ENCODE data around the gene ADPRM. TPM values are rescaled to one million over a fixed set of nuclear protein-coding genes. Genes with fewer than 3 reads are reported as not detected.

The ADPRM gene
- total and polyA plus RNA-seq, 2 donors (not counting 3 experiments of a cell fraction or from before 2014, with no cell fraction given): 7.4 to 7.6 TPM

DNA sequence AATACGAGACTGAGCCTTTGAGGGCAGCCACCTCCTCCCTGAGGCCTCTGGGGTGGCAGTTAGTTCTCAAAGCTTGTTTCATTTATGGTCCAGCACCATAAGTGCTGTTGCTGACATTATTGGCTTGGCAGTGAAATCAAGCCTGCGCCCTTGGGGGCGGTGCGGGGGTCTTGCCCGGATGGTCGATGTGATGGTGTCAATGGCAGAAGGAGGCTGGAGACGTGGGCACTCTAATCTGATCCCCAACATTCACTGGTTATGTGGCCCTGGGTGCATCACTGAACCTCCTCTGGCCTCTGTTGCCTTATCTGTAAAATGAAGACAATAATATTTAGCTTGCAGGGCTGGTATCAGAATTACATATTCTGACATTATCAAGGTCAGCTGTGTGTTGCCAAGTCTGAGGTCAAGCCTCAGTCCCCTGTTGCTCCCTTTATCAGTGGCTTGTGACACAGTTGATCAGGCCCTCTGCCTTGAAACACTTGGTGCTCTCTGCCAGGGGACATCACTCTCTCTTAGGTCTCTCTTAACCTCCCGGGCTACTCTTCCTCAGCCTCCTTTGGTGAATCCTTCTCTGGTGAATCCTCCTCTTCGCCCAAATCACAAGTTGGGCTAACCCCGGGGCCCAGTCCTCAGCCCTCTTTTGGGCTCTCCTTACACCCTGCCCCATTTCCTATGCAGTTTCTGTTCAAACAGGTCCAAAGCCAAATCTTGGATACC is 44.2 kb downstream of the ADPRM start:
- no TSS peak for BruUV-seq (replicated peaks)
- H2AFZ ChIP-seq (ENCODE audit: low read depth, low read length): no peak overlapping the region
- H3K9ac ChIP-seq (replicated peaks; ENCODE audit: extremely low read depth, insufficient read depth, low read length): no peak overlapping the region
- H3K4me3 ChIP-seq (replicated peaks in 1 of 3; ENCODE audit: insufficient read depth in 1 of 3, low read depth in 1 of 3, low read length in 3 of 3): no peak overlapping the region
- no peaks in the 10 kb centered on the region for H3K36me3 ChIP-seq (ENCODE audit: control insufficient read depth in 2 of 2, extremely low read depth in 1 of 2, insufficient read depth in 2 of 2, low read length in 2 of 2)
- no peak overlapping the region for H3K4me2 ChIP-seq (ENCODE audit: insufficient read depth, low read length)
- CTCF ChIA-PET: interaction anchor here (1.0 kb wide), 1 partner anchor 12 kb away, joined by 3 read pairs; the partner anchor contains the start of gene TMEM220
- POLR2A ChIA-PET: no interaction called here
- no peaks in the 10 kb centered on the region for H3K79me2 ChIP-seq (ENCODE audit: control insufficient read depth, insufficient read depth, low read length)
- H3K4me1 ChIP-seq (ENCODE audit: control insufficient read depth, extremely low read depth, insufficient read depth, low read length): no peaks in the 10 kb centered on the region
- H3K27me3 ChIP-seq (ENCODE audit: control insufficient read depth in 2 of 2, insufficient read depth in 2 of 2, low read length in 2 of 2): peaks cover 0 to 1% of the 10 kb centered on the region in 2 experiments
- no peaks in the 10 kb centered on the region for H4K20me1 ChIP-seq (replicated peaks; ENCODE audit: control insufficient read depth, extremely low read depth, insufficient read depth, low read length)
- H3K9me3 ChIP-seq (replicated peaks; ENCODE audit: control insufficient read depth, insufficient read depth, low read length): no peaks in the 10 kb centered on the region
- dilution Hi-C loops (cut with MboI; ENCODE audit: extremely low pct_ligation_motif_present, low sequenced_read_pairs) (no loop called here), intact Hi-C loops (cut with micrococcal nuclease) (no loop called here)
- no peak for DNase-seq (ENCODE audit: low read depth, low spot score)
- no peak for TF ChIP-seq MYC (IDR thresholded peaks at IDR 0.05; ENCODE audit: low read depth, low read length)
- no peak for TF ChIP-seq JUN (IDR thresholded peaks at IDR 0.05; ENCODE audit: borderline replicate concordance, insufficient read depth, insufficient read length, low read depth)
- no peak for TF ChIP-seq EZH2 (IDR thresholded peaks at IDR 0.05; ENCODE audit: borderline replicate concordance, low read depth, low read length, severe bottlenecking)
- TF ChIP-seq GATA2 (IDR thresholded peaks at IDR 0.05; ENCODE audit: insufficient read depth, insufficient read length, low read depth, low read length): no peak
- TF ChIP-seq POLR2A (IDR thresholded peaks at IDR 0.05; ENCODE audit: low read depth, low read length): no peak
- TF ChIP-seq FOS (IDR thresholded peaks at IDR 0.05; ENCODE audit: borderline replicate concordance, insufficient read depth, low read length): no peak
- TF ChIP-seq, protein P1, sequence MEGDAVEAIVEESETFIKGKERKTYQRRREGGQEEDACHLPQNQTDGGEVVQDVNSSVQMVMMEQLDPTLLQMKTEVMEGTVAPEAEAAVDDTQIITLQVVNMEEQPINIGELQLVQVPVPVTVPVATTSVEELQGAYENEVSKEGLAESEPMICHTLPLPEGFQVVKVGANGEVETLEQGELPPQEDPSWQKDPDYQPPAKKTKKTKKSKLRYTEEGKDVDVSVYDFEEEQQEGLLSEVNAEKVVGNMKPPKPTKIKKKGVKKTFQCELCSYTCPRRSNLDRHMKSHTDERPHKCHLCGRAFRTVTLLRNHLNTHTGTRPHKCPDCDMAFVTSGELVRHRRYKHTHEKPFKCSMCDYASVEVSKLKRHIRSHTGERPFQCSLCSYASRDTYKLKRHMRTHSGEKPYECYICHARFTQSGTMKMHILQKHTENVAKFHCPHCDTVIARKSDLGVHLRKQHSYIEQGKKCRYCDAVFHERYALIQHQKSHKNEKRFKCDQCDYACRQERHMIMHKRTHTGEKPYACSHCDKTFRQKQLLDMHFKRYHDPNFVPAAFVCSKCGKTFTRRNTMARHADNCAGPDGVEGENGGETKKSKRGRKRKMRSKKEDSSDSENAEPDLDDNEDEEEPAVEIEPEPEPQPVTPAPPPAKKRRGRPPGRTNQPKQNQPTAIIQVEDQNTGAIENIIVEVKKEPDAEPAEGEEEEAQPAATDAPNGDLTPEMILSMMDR (IDR thresholded peaks at IDR 0.05; ENCODE audit: extremely low read depth in 1 of 2, insufficient read depth in 1 of 2, low read depth in 1 of 2, low read length in 2 of 2): no peak
- TF ChIP-seq, protein P2, sequence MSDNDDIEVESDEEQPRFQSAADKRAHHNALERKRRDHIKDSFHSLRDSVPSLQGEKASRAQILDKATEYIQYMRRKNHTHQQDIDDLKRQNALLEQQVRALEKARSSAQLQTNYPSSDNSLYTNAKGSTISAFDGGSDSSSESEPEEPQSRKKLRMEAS (IDR thresholded peaks at IDR 0.05; ENCODE audit: insufficient read depth, insufficient read length): no peak
- no peak for TF ChIP-seq POLR2AphosphoS5 (IDR thresholded peaks at IDR 0.05; ENCODE audit: insufficient read depth, low read depth, low read length)
- no peak for FAIRE-seq
- no peaks in the 10 kb centered on the region for H3K9me1 ChIP-seq (replicated peaks; ENCODE audit: control insufficient read depth, extremely low read depth, insufficient read depth, low read length)
- H3K27ac ChIP-seq (ENCODE audit: insufficient read depth, low read depth, low read length): no peak overlapping the region

All from endothelial cell of umbilical vein (primary cell).